Heart left ventricle (tissue), 16 donors: ENCODE results near the gene CTNNA1. TPM values are rescaled to one million over a fixed set of nuclear protein-coding genes. Genes with fewer than 3 reads are reported as not detected.
A peak's percentile ranks its signal among the peaks of the same experiment; 100 is the strongest.
"Not testable (repeated sequence)": the region's sequence is repeated elsewhere in the genome, so short reads cannot be mapped to it uniquely, and the experiment has no call there.

Source experiments
- ATAC-seq, 4 donors: fragments of 200-7000 bp; cut with Tn5 transposase; one replicate each; pipeline ENCODE4 v1.9.1; 2020 to 2022; ENCODE audit warnings: moderate library complexity in 4 of 4, mild to moderate bottlenecking in 3 of 4, moderate number of reproducible peaks in 1 of 4
- DNase-seq, 5 donors: peaks; one replicate each; pipeline ENCODE4 v3.0.0-alpha.2; 2020
- H3K27ac ChIP-seq, 12 donors: fragments of 200-600 bp; sonication (generic) in 4 of 12; one replicate each; pipeline versions ENCODE4 v1.5.0 to v1.8.0; 2016 to 2022; ENCODE audit warnings: mild to moderate bottlenecking in 2 of 12
- H3K27me3 ChIP-seq, 9 donors: fragments of 200-600 bp; sonication (generic) in 2 of 9; one replicate each; pipeline versions ENCODE4 v1.5.1 to v1.8.0; 2016 to 2022; ENCODE audit warnings: mild to moderate bottlenecking in 3 of 9
- H3K36me3 ChIP-seq, 9 donors: fragments of 200-600 bp; sonication (generic) in 2 of 9; one replicate each; pipeline versions ENCODE4 v1.5.0 to v1.8.0; 2018 to 2022; ENCODE audit warnings: mild to moderate bottlenecking in 2 of 9
- H3K4me1 ChIP-seq, 12 donors: fragments of 200-600 bp; sonication (generic) in 4 of 12; one replicate each; pipeline versions ENCODE4 v1.5.0 to v1.8.0; 2016 to 2022; ENCODE audit warnings: mild to moderate bottlenecking in 3 of 12
- H3K4me3 ChIP-seq, 12 donors: fragments of 200-600 bp; sonication (generic) in 4 of 12; one replicate each; pipeline versions ENCODE4 v1.5.0 to v1.8.0; 2017 to 2022; ENCODE audit warnings: mild to moderate bottlenecking in 9 of 12, moderate library complexity in 4 of 12
- H3K9me3 ChIP-seq, 12 donors: fragments of 200-600 bp; sonication (generic) in 4 of 12; one replicate each; pipeline versions ENCODE4 v1.5.0 to v1.8.0; 2016 to 2022; ENCODE audit warnings: mild to moderate bottlenecking in 1 of 12
- POLR2A ChIP-seq, 2 donors: fragments of 450-650 bp; IDR thresholded peaks; one replicate each; pipeline ENCODE4 v1.6.1; 2017; ENCODE audit warnings: antibody characterized with exemption in 2 of 2, mild to moderate bottlenecking in 2 of 2, moderate library complexity in 2 of 2
- WGBS, 4 donors: extraction: QIAGEN DNeasy Blood & Tissue Kit in 2 of 4; methylation state at CpG; one replicate each; pipeline versions ENCODE4 v1.1.5 to v1.1.7; 2013 to 2018; 5-methylcytosine and 5-hydroxymethylcytosine counted together
- intact Hi-C, 10 donors: fragments of 100-400 bp; cut with DNase I; formaldehyde crosslinking; loops; one replicate each; pipeline versions ENCODE4 v1.11.1 to v1.14.2; 2022
- long read RNA-seq, 3 donors: library from polyadenylated mRNA; unstranded; transcript quantifications; one replicate each; pipeline ENCODE4 v2.0.0, GENCODE V29; 2020 to 2021
- polyA plus RNA-seq, 2 donors: library from polyadenylated mRNA; stranded (reverse); fragments of 200-250 nt; gene quantifications; one replicate each; pipeline ENCODE4 v1.2.3, GENCODE V29; 2013
- total RNA-seq, 9 donors: library from RNA; depleted of rRNA in 2 of 9; stranded (reverse); fragments of >200 nt in 2 of 9; fragmentation: NEBNext Ultra II Directional in 3 of 9; extraction: Animal tissue kit (Norgen Biotek cat#: 25700) in 3 of 9; gene quantifications; one replicate each; pipeline versions ENCODE4 v1.1.0 to v1.2.4, GENCODE V29; 2016 to 2023
- TF ChIP-seq, protein P1 (sequence below), 12 donors: fragments of 200-600 bp; sonication (generic) in 4 of 12; IDR thresholded peaks; one replicate each; pipeline versions ENCODE4 v1.5.0 to v1.8.0; 2018 to 2022; ENCODE audit warnings: antibody characterized with exemption in 12 of 12, mild to moderate bottlenecking in 5 of 12
- donor health status: ischemic (EF 13 %, LVEDD 7.1; RV severe dilation, severe dysfunction).
- donor health status: healthy with polysubstance abuse.
- donor health status: DM: no; HTN: yes; CAD: no.
- donor health status: DM: no; HTN: no; CAD: no.
- donor health status: ischemic (EF 25% LVEDD 6.9; RV normal size, moderate dysfunction).
- donor health status: ischemic (EF 25% LVEDD 5.7; RV mildly dilated, moderate dysfunction).
- donor health status: healthy.
- donor health status: DM: yes; HTN: yes; CAD: no.
- donor health status: ischemic (EF 35%, LVEDD 5.7; RV mildly dilated, moderate dysfunction).
- donor health status: nonischemic (EF 11% LVEDD 7.7; RV severe dilation, severe dysfunction).
- donor health status: DM: yes; HTN: yes; CAD: no.
- donor health status: PGD.
- donor health status: ischemic (EF 29% LVEDD 5.4; RV normal size, mild dysfunction).
- donor health status: nonischemic (EF 23%, LVEDD 6.1; RV moderate dilation, normal function).

CTNNA1 gene, protein sequence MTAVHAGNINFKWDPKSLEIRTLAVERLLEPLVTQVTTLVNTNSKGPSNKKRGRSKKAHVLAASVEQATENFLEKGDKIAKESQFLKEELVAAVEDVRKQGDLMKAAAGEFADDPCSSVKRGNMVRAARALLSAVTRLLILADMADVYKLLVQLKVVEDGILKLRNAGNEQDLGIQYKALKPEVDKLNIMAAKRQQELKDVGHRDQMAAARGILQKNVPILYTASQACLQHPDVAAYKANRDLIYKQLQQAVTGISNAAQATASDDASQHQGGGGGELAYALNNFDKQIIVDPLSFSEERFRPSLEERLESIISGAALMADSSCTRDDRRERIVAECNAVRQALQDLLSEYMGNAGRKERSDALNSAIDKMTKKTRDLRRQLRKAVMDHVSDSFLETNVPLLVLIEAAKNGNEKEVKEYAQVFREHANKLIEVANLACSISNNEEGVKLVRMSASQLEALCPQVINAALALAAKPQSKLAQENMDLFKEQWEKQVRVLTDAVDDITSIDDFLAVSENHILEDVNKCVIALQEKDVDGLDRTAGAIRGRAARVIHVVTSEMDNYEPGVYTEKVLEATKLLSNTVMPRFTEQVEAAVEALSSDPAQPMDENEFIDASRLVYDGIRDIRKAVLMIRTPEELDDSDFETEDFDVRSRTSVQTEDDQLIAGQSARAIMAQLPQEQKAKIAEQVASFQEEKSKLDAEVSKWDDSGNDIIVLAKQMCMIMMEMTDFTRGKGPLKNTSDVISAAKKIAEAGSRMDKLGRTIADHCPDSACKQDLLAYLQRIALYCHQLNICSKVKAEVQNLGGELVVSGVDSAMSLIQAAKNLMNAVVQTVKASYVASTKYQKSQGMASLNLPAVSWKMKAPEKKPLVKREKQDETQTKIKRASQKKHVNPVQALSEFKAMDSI
- 100 to 1,000 TPM; 331 to 460 (median 410) TPM for total RNA-seq
- polyA plus RNA-seq = 100 to 1,000 TPM; 140 to 282 TPM
- long read RNA-seq, donor 1, transcript CTNNA1-201 (18 exons, 3,756 nt) = major isoform, 617 of 838 reads
- long read RNA-seq, donor 1, partial matches to known transcripts = 190 of 838 reads
- long read RNA-seq, donor 1, other reads (novel, unspliced or antisense) = 25 of 838 reads
- long read RNA-seq, donor 2, transcript CTNNA1-236 (2 exons, 2,044 nt) = minor isoform, 17 of 2,339 reads
- long read RNA-seq, donor 2, transcript CTNNA1-201 (18 exons, 3,756 nt) = major isoform, 1,737 of 2,339 reads
- long read RNA-seq, donor 2, transcript CTNNA1-230 (17 exons, 2,741 nt) = minor isoform, 19 of 2,339 reads
- long read RNA-seq, donor 2, partial matches to known transcripts = 428 of 2,339 reads
- long read RNA-seq, donor 2, other reads (novel, unspliced or antisense) = 137 of 2,339 reads
- long read RNA-seq, donor 3, transcript CTNNA1-236 (2 exons, 2,044 nt) = minor isoform, 9 of 736 reads
- long read RNA-seq, donor 3, transcript CTNNA1-201 (18 exons, 3,756 nt) = major isoform, 549 of 736 reads
- long read RNA-seq, donor 3, partial matches to known transcripts = 137 of 736 reads
- long read RNA-seq, donor 3, other reads (novel, unspliced or antisense) = 38 of 736 reads

DNA sequence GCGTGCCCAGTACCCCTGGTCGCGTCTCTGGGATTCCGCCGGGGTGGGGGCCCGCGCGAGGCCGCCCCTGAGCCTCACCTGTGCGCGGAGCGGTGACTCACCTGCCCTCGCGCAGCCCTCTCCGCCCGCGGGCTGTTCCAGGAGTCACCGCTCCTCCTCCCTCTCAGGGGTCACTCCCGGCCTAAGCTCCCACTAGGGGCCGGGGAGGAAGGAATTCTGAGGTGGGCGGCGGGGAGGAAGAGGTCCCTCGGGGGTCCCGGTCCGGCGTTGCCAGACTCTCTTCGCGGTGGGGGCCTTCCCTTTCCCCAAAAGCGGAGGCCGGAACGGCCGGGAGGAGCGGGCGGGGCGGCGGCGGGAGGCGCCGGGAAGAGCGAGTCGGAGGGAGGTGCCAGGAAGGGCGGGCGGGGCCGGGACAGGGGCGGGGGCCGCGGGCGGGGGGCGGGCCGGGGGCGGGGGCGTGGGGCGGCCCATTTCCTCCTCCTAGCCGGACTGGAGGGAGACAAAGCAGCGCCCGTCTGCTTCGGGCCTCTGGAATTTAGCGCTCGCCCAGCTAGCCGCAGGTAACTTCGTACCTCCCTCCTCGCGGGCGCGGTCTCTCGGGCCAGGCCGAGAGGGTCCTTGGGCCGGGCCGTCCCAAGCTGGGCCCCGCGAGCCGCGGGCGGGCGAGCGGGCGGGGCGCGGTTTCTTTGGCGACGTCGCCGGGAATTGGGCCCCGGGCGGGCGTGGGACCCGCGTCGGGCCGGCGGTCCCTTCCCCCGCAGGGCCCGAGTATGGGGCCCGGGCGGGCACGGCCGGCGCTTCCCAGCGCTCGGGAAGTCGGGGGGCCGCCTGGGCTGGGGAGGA lies at the start of gene CTNNA1:
Gene CTNNA1 (plus strand): TSS at position 475 of the 843 bp plus-strand sequence. CDS start 28,500 bp downstream, outside the sequence.
- H3K9me3 ChIP-seq = peaks cover 0 to 5% (median 0%) of the 10 kb centered on the region in 12 donors
- peaks cover 13 to 41% (median 32%) of the 10 kb centered on the region in 12 donors for H3K4me1 ChIP-seq
- ATAC-seq = peak; percentile 64 to 85 (median 78)
- H3K36me3 ChIP-seq = peaks cover 0 to 18% (median 6%) of the 10 kb centered on the region in 9 donors
- peak in 1 of 2 donors; percentile 79 for TF ChIP-seq POLR2A (IDR thresholded peaks at IDR 0.05)
- TF ChIP-seq, protein P1, sequence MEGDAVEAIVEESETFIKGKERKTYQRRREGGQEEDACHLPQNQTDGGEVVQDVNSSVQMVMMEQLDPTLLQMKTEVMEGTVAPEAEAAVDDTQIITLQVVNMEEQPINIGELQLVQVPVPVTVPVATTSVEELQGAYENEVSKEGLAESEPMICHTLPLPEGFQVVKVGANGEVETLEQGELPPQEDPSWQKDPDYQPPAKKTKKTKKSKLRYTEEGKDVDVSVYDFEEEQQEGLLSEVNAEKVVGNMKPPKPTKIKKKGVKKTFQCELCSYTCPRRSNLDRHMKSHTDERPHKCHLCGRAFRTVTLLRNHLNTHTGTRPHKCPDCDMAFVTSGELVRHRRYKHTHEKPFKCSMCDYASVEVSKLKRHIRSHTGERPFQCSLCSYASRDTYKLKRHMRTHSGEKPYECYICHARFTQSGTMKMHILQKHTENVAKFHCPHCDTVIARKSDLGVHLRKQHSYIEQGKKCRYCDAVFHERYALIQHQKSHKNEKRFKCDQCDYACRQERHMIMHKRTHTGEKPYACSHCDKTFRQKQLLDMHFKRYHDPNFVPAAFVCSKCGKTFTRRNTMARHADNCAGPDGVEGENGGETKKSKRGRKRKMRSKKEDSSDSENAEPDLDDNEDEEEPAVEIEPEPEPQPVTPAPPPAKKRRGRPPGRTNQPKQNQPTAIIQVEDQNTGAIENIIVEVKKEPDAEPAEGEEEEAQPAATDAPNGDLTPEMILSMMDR (IDR thresholded peaks at IDR 0.05) = peak in 1 of 12 donors; percentile 1
- 0 to 3% (median 1%) methylated on average over 26 to 101 of the region's 102 CpGs for WGBS, 4 donors
- no peaks in the 10 kb centered on the region for H3K27me3 ChIP-seq
- peak within 1 kb of the TSS; percentile 99 to 100 (median 100) for H3K27ac ChIP-seq
- peak; percentile 79 to 92 (median 88) for DNase-seq
- intact Hi-C loops = loop anchor here in 3 of 10 donors (2.0 to 5.0 kb wide), 4 partner anchors 91 to 510 kb away; partner anchors contain the start of gene HSPA9 (in 2 of the 3)
- peak within 1 kb of the TSS; percentile 63 to 100 (median 95) for H3K4me3 ChIP-seq

DNA sequence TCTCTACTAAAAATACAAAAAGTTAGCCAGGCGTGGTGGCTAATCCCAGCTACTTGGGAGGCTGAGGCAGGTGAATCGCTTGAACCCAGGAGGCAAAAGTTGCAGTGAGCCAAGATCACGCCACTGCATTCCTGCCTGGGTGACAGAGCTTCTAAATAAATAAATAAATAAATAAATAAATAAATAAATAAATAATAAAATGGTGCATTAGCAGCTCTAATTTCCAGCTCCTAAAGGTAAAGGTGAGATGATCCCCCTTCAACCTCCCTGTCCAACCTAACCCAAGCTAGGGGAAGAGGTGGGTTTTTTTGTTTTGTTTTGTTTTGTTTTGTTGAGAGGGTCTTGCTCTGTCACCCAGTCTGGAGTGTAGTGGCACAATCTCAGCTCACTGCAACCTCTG lies 49.4 kb upstream of the CTNNA1 start:
- H3K9me3 ChIP-seq, ATAC-seq, H3K27ac ChIP-seq, DNase-seq, intact Hi-C loops, H3K4me3 ChIP-seq, H3K36me3 ChIP-seq, H3K27me3 ChIP-seq: not testable (repeated sequence)
- peaks cover 0 to 12% (median 0%) of the 10 kb centered on the region in 12 donors for H3K4me1 ChIP-seq
- WGBS, 4 donors = 98 to 99% (median 98%) methylated on average over 3 of the region's 3 CpGs

DNA sequence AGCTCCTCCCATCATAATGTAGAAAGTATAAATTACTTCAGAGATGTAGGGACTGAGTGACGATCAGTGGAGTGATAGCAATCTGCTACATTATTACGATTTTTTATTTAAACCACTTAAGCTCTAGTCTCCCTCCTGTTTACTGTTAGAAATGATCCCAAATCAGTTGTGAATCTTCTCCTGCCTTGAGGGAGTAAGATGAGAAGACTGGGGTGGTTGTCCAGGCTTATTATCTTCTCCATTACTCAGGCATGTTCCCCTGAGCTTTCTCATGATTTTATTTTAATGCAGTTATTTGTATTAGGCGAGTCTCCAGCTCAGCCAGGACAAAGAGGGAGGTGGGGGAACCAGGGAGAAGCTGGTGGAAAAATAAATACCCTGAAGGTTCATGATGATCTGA lies 48.2 kb upstream of the CTNNA1 start:
- Histone ChIP-seq H3K36me3 (no peaks in the 10 kb centered on the region), H3K9me3 (no peaks in the 10 kb centered on the region), H3K27me3 (peaks cover 0 to 5% (median 0%) of the 10 kb centered on the region in 9 donors), H3K4me1 (peaks cover 0 to 12% (median 0%) of the 10 kb centered on the region in 12 donors), H3K4me3 (no peak overlapping the region), H3K27ac (no peak overlapping the region)
- 64 to 79% (median 75%) methylated on average over 3 of the region's 3 CpGs for WGBS, 4 donors
- ATAC-seq = no peak
- TF ChIP-seq, protein P1 (IDR thresholded peaks at IDR 0.05) = no peak
- no peak for TF ChIP-seq POLR2A (IDR thresholded peaks at IDR 0.05)
- no peak for DNase-seq
- intact Hi-C loops = no loop called here
